Liver (tissue), 3 donors: Measurements from ENCODE around the gene KIF3B.

ENCODE experiments used
- EGR1 ChIP-seq, 2 donors: IDR thresholded peaks; 2 replicates each; pipeline ENCODE4 v1.6.1; 2016 to 2018; ENCODE audit warnings: antibody characterized with exemption in 2 of 2, low read depth in 2 of 2
- FOXA1 ChIP-seq: IDR thresholded peaks from 2 replicates; pipeline ENCODE4 v1.6.1; 2016; ENCODE audit warnings: antibody characterized with exemption
- JUND ChIP-seq, 2 donors: IDR thresholded peaks; 2 replicates each; pipeline ENCODE4 v1.6.1; 2016; ENCODE audit warnings: antibody characterized with exemption in 2 of 2
- RAD21 ChIP-seq, 2 donors: IDR thresholded peaks; 2 replicates each; pipeline ENCODE4 v1.6.1; 2016; ENCODE audit warnings: antibody characterized with exemption in 2 of 2, mild to moderate bottlenecking in 2 of 2
- RXRA ChIP-seq, 2 donors: IDR thresholded peaks; 2 replicates each; pipeline ENCODE4 v1.6.1; 2017 to 2018; ENCODE audit warnings: antibody characterized with exemption in 2 of 2, mild to moderate bottlenecking in 1 of 2
- SP1 ChIP-seq: IDR thresholded peaks from 2 replicates; pipeline ENCODE4 v1.6.1; 2018; ENCODE audit warnings: antibody characterized with exemption, mild to moderate bottlenecking
- TAF1 ChIP-seq: conservative IDR thresholded peaks from 2 replicates; pipeline ENCODE4 v1.6.1; 2016; ENCODE audit warnings: antibody characterized with exemption, mild to moderate bottlenecking
- TF ChIP-seq, protein P1 (sequence below): fragments of 150-350 bp; IDR thresholded peaks from 2 replicates; pipeline ENCODE4 v1.5.1; 2017; ENCODE audit warnings: improper control_type of control experiment, low read depth, low read length; ENCODE audit not compliant: missing input control
- TF ChIP-seq, protein P2 (sequence below): IDR thresholded peaks from 2 replicates; pipeline ENCODE4 v1.6.1; 2016; ENCODE audit warnings: antibody characterized with exemption, mild to moderate bottlenecking
- TF ChIP-seq, protein P3 (sequence below): IDR thresholded peaks from 2 replicates; pipeline ENCODE4 v1.6.1; 2016; ENCODE audit warnings: antibody characterized with exemption
- TF ChIP-seq, protein P4 (sequence below): IDR thresholded peaks from 2 replicates; pipeline ENCODE4 v1.6.1; 2016; ENCODE audit warnings: antibody characterized with exemption
- donor health status: healthy.
- donor health status: healthy.

DNA sequence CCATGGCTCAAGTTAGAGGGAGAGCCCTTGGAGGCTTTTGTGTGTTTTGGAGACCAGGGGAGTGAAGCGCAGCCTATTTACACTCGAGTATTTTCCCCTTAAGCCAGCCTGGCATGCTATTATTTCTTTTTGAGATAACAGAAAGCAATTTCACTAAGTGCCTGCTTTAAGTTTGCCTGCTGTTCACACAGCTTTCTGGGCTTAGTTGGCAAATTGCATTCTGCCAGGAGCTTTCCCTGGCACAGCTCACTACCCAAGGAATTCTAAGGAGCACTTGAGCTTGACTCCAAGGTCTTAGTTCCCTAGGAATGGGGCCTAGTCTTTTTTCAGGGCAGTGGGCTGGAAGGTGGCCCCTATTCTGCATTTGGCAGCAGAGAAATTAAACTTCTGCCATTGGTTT lies 61.7 kb downstream of the KIF3B start:
- TF ChIP-seq, protein P1, sequence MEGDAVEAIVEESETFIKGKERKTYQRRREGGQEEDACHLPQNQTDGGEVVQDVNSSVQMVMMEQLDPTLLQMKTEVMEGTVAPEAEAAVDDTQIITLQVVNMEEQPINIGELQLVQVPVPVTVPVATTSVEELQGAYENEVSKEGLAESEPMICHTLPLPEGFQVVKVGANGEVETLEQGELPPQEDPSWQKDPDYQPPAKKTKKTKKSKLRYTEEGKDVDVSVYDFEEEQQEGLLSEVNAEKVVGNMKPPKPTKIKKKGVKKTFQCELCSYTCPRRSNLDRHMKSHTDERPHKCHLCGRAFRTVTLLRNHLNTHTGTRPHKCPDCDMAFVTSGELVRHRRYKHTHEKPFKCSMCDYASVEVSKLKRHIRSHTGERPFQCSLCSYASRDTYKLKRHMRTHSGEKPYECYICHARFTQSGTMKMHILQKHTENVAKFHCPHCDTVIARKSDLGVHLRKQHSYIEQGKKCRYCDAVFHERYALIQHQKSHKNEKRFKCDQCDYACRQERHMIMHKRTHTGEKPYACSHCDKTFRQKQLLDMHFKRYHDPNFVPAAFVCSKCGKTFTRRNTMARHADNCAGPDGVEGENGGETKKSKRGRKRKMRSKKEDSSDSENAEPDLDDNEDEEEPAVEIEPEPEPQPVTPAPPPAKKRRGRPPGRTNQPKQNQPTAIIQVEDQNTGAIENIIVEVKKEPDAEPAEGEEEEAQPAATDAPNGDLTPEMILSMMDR, result no peak
- TF ChIP-seq RAD21 (IDR thresholded peaks at IDR 0.05) (no peak), SP1 (no peak), RXRA (IDR thresholded peaks at IDR 0.05) (no peak), JUND (IDR thresholded peaks at IDR 0.05) (no peak), TAF1 (no peak), FOXA1 (no peak), EGR1 (IDR thresholded peaks at IDR 0.05; ENCODE audit: low read depth in 2 of 2) (no peak)
- TF ChIP-seq, protein P2, sequence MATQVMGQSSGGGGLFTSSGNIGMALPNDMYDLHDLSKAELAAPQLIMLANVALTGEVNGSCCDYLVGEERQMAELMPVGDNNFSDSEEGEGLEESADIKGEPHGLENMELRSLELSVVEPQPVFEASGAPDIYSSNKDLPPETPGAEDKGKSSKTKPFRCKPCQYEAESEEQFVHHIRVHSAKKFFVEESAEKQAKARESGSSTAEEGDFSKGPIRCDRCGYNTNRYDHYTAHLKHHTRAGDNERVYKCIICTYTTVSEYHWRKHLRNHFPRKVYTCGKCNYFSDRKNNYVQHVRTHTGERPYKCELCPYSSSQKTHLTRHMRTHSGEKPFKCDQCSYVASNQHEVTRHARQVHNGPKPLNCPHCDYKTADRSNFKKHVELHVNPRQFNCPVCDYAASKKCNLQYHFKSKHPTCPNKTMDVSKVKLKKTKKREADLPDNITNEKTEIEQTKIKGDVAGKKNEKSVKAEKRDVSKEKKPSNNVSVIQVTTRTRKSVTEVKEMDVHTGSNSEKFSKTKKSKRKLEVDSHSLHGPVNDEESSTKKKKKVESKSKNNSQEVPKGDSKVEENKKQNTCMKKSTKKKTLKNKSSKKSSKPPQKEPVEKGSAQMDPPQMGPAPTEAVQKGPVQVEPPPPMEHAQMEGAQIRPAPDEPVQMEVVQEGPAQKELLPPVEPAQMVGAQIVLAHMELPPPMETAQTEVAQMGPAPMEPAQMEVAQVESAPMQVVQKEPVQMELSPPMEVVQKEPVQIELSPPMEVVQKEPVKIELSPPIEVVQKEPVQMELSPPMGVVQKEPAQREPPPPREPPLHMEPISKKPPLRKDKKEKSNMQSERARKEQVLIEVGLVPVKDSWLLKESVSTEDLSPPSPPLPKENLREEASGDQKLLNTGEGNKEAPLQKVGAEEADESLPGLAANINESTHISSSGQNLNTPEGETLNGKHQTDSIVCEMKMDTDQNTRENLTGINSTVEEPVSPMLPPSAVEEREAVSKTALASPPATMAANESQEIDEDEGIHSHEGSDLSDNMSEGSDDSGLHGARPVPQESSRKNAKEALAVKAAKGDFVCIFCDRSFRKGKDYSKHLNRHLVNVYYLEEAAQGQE, result no peak
- TF ChIP-seq, protein P3, sequence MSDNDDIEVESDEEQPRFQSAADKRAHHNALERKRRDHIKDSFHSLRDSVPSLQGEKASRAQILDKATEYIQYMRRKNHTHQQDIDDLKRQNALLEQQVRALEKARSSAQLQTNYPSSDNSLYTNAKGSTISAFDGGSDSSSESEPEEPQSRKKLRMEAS, result no peak
- TF ChIP-seq, protein P4, sequence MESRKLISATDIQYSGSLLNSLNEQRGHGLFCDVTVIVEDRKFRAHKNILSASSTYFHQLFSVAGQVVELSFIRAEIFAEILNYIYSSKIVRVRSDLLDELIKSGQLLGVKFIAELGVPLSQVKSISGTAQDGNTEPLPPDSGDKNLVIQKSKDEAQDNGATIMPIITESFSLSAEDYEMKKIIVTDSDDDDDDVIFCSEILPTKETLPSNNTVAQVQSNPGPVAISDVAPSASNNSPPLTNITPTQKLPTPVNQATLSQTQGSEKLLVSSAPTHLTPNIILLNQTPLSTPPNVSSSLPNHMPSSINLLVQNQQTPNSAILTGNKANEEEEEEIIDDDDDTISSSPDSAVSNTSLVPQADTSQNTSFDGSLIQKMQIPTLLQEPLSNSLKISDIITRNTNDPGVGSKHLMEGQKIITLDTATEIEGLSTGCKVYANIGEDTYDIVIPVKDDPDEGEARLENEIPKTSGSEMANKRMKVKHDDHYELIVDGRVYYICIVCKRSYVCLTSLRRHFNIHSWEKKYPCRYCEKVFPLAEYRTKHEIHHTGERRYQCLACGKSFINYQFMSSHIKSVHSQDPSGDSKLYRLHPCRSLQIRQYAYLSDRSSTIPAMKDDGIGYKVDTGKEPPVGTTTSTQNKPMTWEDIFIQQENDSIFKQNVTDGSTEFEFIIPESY, result no peak
